ENCODE data around the gene BCL11A.

Gene BCL11A

GRCh38 chr2:60548845-60549237 lies 4.6 kb downstream of the BCL11A start:
- TF ChIP-seq TCF12 (IDR thresholded peaks at IDR 0.05; ENCODE audit: low read depth) (no peak), TEAD4 (IDR thresholded peaks at IDR 0.05) (no peak), CREB1 (IDR thresholded peaks at IDR 0.05; ENCODE audit: low read depth) (no peak), MAX (IDR thresholded peaks at IDR 0.05) (no peak), EGR1 (IDR thresholded peaks at IDR 0.05) (no peak), FOXM1 (IDR thresholded peaks at IDR 0.05; ENCODE audit: borderline replicate concordance, low read depth) (no peak), CEBPB (IDR thresholded peaks at IDR 0.05) (no peak), RAD21 (IDR thresholded peaks at IDR 0.05; ENCODE audit: low read depth) (no peak), YY1 (IDR thresholded peaks at IDR 0.05; ENCODE audit: low read depth) (no peak), EP300 (IDR thresholded peaks at IDR 0.05; ENCODE audit: borderline replicate concordance) (no peak), ZBTB7A (IDR thresholded peaks at IDR 0.05; ENCODE audit: low read depth) (no peak), NFIC (IDR thresholded peaks at IDR 0.05) (no peak), REST (IDR thresholded peaks at IDR 0.05; ENCODE audit: low read depth) (no peak), USF1 (IDR thresholded peaks at IDR 0.05) (no peak), TAF1 (IDR thresholded peaks at IDR 0.05; ENCODE audit: low read depth) (no peak)

GRCh38 chr2:60548311-60548710 lies 5.1 kb downstream of the BCL11A start:
- TF ChIP-seq NFIC (IDR thresholded peaks at IDR 0.05) = no peak
- TF ChIP-seq REST (IDR thresholded peaks at IDR 0.05; ENCODE audit: low read depth) = no peak
- TF ChIP-seq ZBTB7A (IDR thresholded peaks at IDR 0.05; ENCODE audit: low read depth) = no peak
- no peak for TF ChIP-seq EGR1 (IDR thresholded peaks at IDR 0.05)
- TF ChIP-seq CREB1 (IDR thresholded peaks at IDR 0.05; ENCODE audit: low read depth) = no peak
- no peak for TF ChIP-seq FOXM1 (IDR thresholded peaks at IDR 0.05; ENCODE audit: borderline replicate concordance, low read depth)
- TF ChIP-seq TCF12 (IDR thresholded peaks at IDR 0.05; ENCODE audit: low read depth) = no peak
- no peak for TF ChIP-seq TEAD4 (IDR thresholded peaks at IDR 0.05)
- no peak for TF ChIP-seq USF1 (IDR thresholded peaks at IDR 0.05)
- TF ChIP-seq MAX (IDR thresholded peaks at IDR 0.05) = no peak
- TF ChIP-seq YY1 (IDR thresholded peaks at IDR 0.05; ENCODE audit: low read depth) = no peak
- TF ChIP-seq EP300 (IDR thresholded peaks at IDR 0.05; ENCODE audit: borderline replicate concordance) = no peak
- TF ChIP-seq TAF1 (IDR thresholded peaks at IDR 0.05; ENCODE audit: low read depth) = no peak
- TF ChIP-seq CEBPB (IDR thresholded peaks at IDR 0.05) = no peak
- TF ChIP-seq RAD21 (IDR thresholded peaks at IDR 0.05; ENCODE audit: low read depth) = no peak

GRCh38 chr2:60547841-60548240 lies 5.6 kb downstream of the BCL11A start:
- no peak for TF ChIP-seq YY1 (IDR thresholded peaks at IDR 0.05; ENCODE audit: low read depth)
- no peak for TF ChIP-seq CEBPB (IDR thresholded peaks at IDR 0.05)
- no peak for TF ChIP-seq EP300 (IDR thresholded peaks at IDR 0.05; ENCODE audit: borderline replicate concordance)
- TF ChIP-seq RAD21 (IDR thresholded peaks at IDR 0.05; ENCODE audit: low read depth) = no peak
- TF ChIP-seq CREB1 (IDR thresholded peaks at IDR 0.05; ENCODE audit: low read depth) = no peak
- TF ChIP-seq EGR1 (IDR thresholded peaks at IDR 0.05) = no peak
- TF ChIP-seq MAX (IDR thresholded peaks at IDR 0.05) = no peak
- no peak for TF ChIP-seq TCF12 (IDR thresholded peaks at IDR 0.05; ENCODE audit: low read depth)
- no peak for TF ChIP-seq ZBTB7A (IDR thresholded peaks at IDR 0.05; ENCODE audit: low read depth)
- TF ChIP-seq FOXM1 (IDR thresholded peaks at IDR 0.05; ENCODE audit: borderline replicate concordance, low read depth) = no peak
- TF ChIP-seq REST (IDR thresholded peaks at IDR 0.05; ENCODE audit: low read depth) = no peak

- no peak for TF ChIP-seq RAD21 (IDR thresholded peaks at IDR 0.05; ENCODE audit: low read depth)
Measured at GRCh38 chr2:60546756-60547420, 6.6 kb downstream of the BCL11A start.

All from Ishikawa (cell line).